Measurements from ENCODE around the gene LAMTOR2. TPM values are rescaled to one million over a fixed set of nuclear protein-coding genes. Genes with fewer than 3 reads are reported as not detected.

LAMTOR2 gene
- total RNA-seq, 4 donors from 2014 or later: 66.8 to 79.3 (median 73.1) TPM

DNA sequence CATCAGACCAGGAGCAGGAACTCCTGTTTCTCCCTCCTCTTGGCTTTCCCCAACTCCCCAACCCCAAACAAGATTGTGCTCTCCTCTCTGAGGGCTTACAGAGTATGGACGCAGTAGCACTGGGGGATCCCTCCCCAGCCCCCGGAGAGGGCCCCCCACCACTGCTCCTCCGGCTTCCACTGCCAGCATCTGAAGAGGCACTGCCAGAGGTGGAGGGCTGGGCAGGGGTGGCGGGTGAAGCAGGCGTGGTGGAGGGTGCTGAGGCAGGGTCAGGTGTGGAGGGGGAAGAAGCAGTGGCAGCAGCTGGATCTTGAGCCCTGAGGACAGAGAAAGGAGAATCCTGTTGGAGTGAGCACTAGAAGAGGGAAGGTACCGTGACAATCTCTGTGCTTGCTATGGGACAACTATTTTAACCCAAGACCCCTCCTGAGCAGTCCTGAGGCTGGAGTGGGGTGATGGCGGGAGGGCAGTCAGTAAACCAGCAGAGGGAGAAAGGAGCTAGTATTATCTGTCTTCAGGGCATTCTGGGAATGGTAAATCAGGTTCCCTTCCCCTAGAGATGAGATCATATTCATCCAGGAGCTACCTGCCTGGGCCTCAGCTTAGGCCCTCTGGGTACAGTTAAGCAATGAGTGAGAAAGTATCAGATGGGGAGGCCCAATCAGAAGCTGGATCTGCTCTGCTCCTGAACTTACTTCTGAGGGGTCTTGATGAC, 3.4 kb upstream of the LAMTOR2 start:
- H3K9me3 ChIP-seq: no peaks in the 10 kb centered on the region
- peaks cover 0 to 49% of the 10 kb centered on the region in 2 donors for H3K36me3 ChIP-seq
- TF ChIP-seq CTCF (IDR thresholded peaks at IDR 0.05) (no peak), EP300 (IDR thresholded peaks at IDR 0.05) (no peak), POLR2A (IDR thresholded peaks at IDR 0.05) (no peak), POLR2AphosphoS5 (IDR thresholded peaks at IDR 0.05) (no peak)
- no peak overlapping the region for H3K27ac ChIP-seq
- peaks cover 0 to 26% (median 8%) of the 10 kb centered on the region in 3 donors for H3K4me1 ChIP-seq
- 87% methylated on average over 3 of the region's 7 CpGs; no CpG with 5 or more reads in 1 of the 2 donors for WGBS, 2 donors (ENCODE audit: low coverage in 1 of 2)
- no peaks in the 10 kb centered on the region for H3K27me3 ChIP-seq
- H3K4me3 ChIP-seq: no peak overlapping the region
- ATAC-seq: no peak

DNA sequence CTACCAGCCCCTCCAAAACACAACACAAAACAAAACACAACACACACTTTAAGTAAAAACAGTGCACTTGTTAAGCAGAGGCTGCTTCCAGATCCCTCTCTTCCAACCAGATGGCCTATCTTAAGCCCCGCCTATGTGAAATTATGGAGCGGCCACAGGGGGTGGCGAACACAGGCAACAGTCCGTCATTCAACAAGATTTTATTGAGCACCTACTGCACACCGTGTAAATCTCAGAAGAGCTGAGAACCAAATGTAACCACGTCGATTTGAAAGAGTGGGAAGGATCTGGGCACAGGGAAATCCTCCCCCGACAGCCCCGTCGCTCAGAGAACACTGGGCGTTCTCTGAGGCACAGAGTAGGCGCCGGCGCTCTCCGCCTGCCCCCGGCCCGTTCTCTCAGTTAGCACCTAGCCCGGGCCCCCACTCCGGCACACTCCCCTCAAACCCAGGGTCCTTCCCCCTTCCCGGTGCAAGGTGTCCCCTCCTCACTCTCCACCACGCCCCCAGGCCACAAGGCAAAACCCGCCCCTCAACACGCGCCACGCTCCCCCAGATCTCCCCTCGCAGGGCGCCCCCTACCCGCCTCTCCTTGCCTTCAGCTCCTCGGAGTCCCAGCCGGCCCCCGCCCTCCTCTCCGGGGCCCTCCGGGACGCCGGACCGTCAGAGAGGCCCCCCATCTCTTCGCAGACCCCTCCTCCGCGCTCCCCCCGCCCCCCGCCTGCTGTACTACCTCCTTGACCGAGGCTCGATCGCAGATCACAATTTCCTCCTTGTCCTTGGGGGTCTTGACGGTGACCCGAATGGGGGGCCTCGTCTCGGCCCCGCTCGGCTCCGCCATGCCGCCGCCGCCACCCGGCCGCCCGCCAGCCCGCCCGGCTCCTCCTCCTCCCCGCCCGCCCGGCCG, 1.5 kb upstream of the LAMTOR2 start:
- 4 to 6% methylated on average over 3 to 5 of the region's 63 CpGs for WGBS, 2 donors (ENCODE audit: low coverage in 1 of 2)
- Histone ChIP-seq H3K4me1 (peaks cover 0 to 29% (median 8%) of the 10 kb centered on the region in 3 donors), H3K27me3 (no peaks in the 10 kb centered on the region), H3K4me3 (peak overlapping the region; percentile 49 to 80), H3K9me3 (no peaks in the 10 kb centered on the region), H3K27ac (peak overlapping the region; percentile 49 to 96 (median 94)), H3K36me3 (peaks cover 0 to 47% of the 10 kb centered on the region in 2 donors)
- peak; percentile 4 for ATAC-seq
- TF ChIP-seq CTCF (IDR thresholded peaks at IDR 0.05): peak in 1 of 4 experiments; percentile 1
- TF ChIP-seq EP300 (IDR thresholded peaks at IDR 0.05): no peak
- no peak for TF ChIP-seq POLR2A (IDR thresholded peaks at IDR 0.05)

DNA sequence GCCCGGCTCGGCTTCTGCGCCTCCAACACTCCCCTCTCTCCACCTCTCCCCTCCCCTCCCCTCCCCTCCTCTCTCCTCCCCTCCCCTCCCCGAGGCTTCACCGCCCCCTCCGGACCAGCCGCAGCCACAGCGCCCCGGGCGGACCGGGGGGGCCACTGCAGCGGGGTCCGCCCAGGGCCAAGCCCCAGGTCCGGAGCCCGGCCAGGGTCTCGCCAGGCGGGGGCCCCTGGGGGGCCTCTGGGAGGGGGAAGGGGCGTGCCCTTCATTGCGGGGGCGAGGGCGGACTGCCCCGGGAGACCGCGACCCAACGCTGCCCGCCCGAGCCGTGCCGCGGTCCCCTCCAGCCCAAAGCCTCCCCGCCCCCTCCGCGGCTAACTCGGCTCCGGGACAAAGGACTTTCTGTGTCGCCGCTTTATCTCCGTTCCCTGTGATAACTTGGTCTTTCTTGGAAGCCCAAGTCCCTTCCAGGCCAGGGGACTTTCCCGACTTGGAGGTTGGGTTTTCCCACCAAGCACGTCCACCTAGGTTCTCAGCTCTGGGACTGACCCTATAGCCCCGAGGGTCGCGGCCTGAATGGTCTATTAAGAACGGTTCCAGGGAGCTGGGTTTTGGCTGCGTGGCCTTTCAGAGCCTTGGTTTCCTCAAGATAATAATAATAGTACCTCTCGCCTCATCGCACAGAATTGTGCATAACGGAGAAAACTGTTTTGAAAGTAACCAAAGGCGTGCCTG, 648 bp upstream of the LAMTOR2 start, which contains the start of gene UBQLN4:
Gene UBQLN4, minus strand, starts transcription at position 31 of the 732 bp plus-strand sequence. CDS start 97 bp downstream, outside the sequence.
- Histone ChIP-seq H3K27me3 (no peaks in the 10 kb centered on the region), H3K36me3 (peaks cover 0 to 46% of the 10 kb centered on the region in 2 donors), H3K4me3 (peak within 1 kb of the TSS; percentile 49 to 80), H3K4me1 (peaks cover 0 to 29% (median 8%) of the 10 kb centered on the region in 3 donors), H3K9me3 (no peaks in the 10 kb centered on the region), H3K27ac (peak within 1 kb of the TSS; percentile 54 to 96 (median 94))
- peak in 3 of 4 experiments; percentile 31 to 72 (median 55) for TF ChIP-seq CTCF (IDR thresholded peaks at IDR 0.05)
- TF ChIP-seq POLR2AphosphoS5 (IDR thresholded peaks at IDR 0.05): no peak
- 0% methylated on average over 6 of the region's 49 CpGs; no CpG with 5 or more reads in 1 of the 2 donors for WGBS, 2 donors (ENCODE audit: low coverage in 1 of 2)
- ATAC-seq: peak; percentile 75

DNA sequence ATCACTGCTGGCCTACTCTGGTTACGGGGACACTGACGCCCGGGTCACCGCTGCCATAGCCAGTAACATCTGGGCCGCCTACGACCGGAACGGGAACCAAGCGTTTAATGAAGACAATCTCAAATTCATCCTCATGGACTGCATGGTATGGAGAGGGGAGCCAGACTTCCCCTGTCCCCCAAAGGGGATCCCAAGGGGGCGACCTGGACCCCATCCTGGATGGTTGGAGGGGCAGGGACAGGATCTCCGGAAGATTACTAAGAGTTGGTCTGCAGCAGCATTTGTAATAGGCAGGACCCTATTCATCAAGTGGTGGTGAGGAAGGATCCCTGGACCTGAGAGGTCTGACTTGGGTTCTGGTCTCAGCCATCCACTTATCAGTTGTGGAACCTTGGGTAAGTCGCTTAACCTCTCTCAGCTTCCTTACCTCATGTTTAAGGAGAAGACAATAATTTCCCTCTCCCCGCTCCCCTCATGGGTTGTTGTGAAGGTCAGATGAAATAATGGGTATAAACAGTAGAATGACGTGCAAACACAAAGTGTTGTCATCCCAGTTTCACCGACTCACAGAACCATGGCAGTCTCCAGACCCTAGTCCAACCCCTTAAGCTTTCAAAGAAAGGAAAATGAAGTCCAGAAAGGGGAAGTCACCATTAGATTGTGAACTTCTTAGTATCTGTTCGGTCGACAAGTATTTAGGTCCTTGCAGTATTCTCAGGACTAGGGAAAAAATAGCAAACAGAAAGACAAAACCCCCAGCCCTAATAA, 883 bp downstream of the LAMTOR2 start:
- Histone ChIP-seq H3K27me3 (no peaks in the 10 kb centered on the region), H3K36me3 (peaks cover 0 to 31% of the 10 kb centered on the region in 2 donors), H3K4me3 (peak overlapping the region; percentile 49 to 80), H3K27ac (peak overlapping the region; percentile 2 to 96 (median 94)), H3K9me3 (no peaks in the 10 kb centered on the region), H3K4me1 (peaks cover 0 to 29% (median 8%) of the 10 kb centered on the region in 3 donors)
- ATAC-seq: no peak
- 43 to 49% methylated on average over 5 to 6 of the region's 17 CpGs for WGBS, 2 donors (ENCODE audit: low coverage in 1 of 2)
- TF ChIP-seq POLR2A (IDR thresholded peaks at IDR 0.05) (no peak), CTCF (IDR thresholded peaks at IDR 0.05) (no peak), POLR2AphosphoS5 (IDR thresholded peaks at IDR 0.05) (no peak), EP300 (IDR thresholded peaks at IDR 0.05) (no peak)

Measured in gastroesophageal sphincter (tissue), 4 donors.